ENCODE results near the gene SMAD1. TPM values are rescaled to one million over a fixed set of nuclear protein-coding genes. Genes with fewer than 3 reads are reported as not detected.

SMAD1 gene
- total RNA-seq, 1 donor from 2014 or later, result 44.3 TPM

DNA sequence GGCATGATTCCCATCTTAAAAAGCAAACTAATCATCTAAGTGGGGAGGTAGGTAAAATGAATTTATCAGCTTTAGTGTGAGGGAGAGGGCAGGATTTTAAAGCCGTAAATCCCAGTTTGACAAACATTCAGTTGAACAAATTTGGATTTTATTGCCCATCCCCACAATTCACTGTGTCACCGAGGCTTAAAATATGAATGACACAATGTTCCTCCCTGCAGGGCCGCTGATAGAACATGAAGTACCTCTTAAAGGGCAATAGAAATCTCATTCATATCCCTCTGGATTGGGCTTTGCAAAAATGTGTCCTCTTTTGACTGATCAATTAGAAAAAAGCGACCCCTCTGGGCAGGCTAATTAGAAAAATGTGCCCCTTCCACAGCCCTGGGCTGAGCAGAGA is 45.5 kb upstream of the SMAD1 start:
- peaks cover 5% of the 10 kb centered on the region for H3K9me3 Mint-ChIP-seq
- Histone ChIP-seq H3K9me3 (ENCODE audit: low read depth) (no peaks in the 10 kb centered on the region), H3F3A (ENCODE audit: low read depth) (no peaks in the 10 kb centered on the region), H3K4me3 (no peak overlapping the region), H3K79me2 (ENCODE audit: low read depth) (no peaks in the 10 kb centered on the region), H3K27me3 (no peaks in the 10 kb centered on the region), H3K4me2 (no peak overlapping the region), H3K4me1 (peaks cover 13% of the 10 kb centered on the region), H3K9ac (no peak overlapping the region), H4K20me1 (ENCODE audit: low read depth) (no peaks in the 10 kb centered on the region), H3K27ac (no peak overlapping the region), H2AFZ (replicated peaks) (peak overlapping the region; percentile 19), H3K36me3 (no peaks in the 10 kb centered on the region)
- peaks cover 2% of the 10 kb centered on the region for H3K27me3 Mint-ChIP-seq (ENCODE audit: insufficient read depth, low read depth)
- DNase-seq (ENCODE audit: low spot score), result no peak
- H3K4me3 Mint-ChIP-seq, result no peak overlapping the region
- no peak for TF ChIP-seq EZH2phosphoT487 (IDR thresholded peaks at IDR 0.05)
- TF ChIP-seq, protein P1, sequence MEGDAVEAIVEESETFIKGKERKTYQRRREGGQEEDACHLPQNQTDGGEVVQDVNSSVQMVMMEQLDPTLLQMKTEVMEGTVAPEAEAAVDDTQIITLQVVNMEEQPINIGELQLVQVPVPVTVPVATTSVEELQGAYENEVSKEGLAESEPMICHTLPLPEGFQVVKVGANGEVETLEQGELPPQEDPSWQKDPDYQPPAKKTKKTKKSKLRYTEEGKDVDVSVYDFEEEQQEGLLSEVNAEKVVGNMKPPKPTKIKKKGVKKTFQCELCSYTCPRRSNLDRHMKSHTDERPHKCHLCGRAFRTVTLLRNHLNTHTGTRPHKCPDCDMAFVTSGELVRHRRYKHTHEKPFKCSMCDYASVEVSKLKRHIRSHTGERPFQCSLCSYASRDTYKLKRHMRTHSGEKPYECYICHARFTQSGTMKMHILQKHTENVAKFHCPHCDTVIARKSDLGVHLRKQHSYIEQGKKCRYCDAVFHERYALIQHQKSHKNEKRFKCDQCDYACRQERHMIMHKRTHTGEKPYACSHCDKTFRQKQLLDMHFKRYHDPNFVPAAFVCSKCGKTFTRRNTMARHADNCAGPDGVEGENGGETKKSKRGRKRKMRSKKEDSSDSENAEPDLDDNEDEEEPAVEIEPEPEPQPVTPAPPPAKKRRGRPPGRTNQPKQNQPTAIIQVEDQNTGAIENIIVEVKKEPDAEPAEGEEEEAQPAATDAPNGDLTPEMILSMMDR (IDR thresholded peaks at IDR 0.05), result no peak
- TF ChIP-seq EZH2 (IDR thresholded peaks at IDR 0.05), result no peak
- H3K4me1 Mint-ChIP-seq, result no peaks in the 10 kb centered on the region
- H3K36me3 Mint-ChIP-seq, result no peaks in the 10 kb centered on the region
- no peak overlapping the region for H3K27ac Mint-ChIP-seq

DNA sequence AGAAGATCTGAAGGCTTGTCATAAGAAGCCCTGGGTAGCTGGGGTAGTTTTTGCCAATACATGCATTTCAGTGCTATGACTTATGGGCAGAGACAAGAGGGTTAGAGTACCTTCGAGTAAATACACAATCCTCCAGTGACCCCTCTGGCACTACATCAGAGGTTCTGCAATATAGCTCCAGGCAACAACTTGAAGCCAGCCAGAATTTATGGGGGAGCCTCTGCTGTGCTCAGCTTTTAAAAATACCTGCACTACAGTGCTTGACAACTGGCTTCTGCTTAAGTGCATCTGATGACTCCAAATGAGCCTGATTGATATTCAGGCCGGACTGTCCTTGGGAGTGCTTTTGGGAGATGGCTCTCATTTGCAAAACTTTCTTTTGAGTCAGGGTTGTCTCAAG is 44.9 kb upstream of the SMAD1 start:
- Histone ChIP-seq H4K20me1 (ENCODE audit: low read depth) (no peaks in the 10 kb centered on the region), H3K9ac (no peak overlapping the region), H3K27me3 (no peaks in the 10 kb centered on the region), H3K27ac (no peak overlapping the region), H3K4me3 (no peak overlapping the region), H2AFZ (replicated peaks) (no peak overlapping the region), H3K4me1 (peaks cover 9% of the 10 kb centered on the region), H3K36me3 (no peaks in the 10 kb centered on the region), H3K79me2 (ENCODE audit: low read depth) (no peaks in the 10 kb centered on the region), H3K9me3 (ENCODE audit: low read depth) (no peaks in the 10 kb centered on the region), H3K4me2 (no peak overlapping the region), H3F3A (ENCODE audit: low read depth) (no peaks in the 10 kb centered on the region)
- Mint-ChIP-seq H3K36me3 (no peaks in the 10 kb centered on the region), H3K4me3 (no peak overlapping the region), H3K4me1 (no peaks in the 10 kb centered on the region), H3K27me3 (ENCODE audit: insufficient read depth, low read depth) (no peaks in the 10 kb centered on the region), H3K9me3 (peaks cover 5% of the 10 kb centered on the region), H3K27ac (no peak overlapping the region)
- no peak for TF ChIP-seq EZH2phosphoT487 (IDR thresholded peaks at IDR 0.05)
- TF ChIP-seq EZH2 (IDR thresholded peaks at IDR 0.05), result no peak
- TF ChIP-seq, protein P1 (IDR thresholded peaks at IDR 0.05), result no peak
- DNase-seq (ENCODE audit: low spot score), result no peak

DNA sequence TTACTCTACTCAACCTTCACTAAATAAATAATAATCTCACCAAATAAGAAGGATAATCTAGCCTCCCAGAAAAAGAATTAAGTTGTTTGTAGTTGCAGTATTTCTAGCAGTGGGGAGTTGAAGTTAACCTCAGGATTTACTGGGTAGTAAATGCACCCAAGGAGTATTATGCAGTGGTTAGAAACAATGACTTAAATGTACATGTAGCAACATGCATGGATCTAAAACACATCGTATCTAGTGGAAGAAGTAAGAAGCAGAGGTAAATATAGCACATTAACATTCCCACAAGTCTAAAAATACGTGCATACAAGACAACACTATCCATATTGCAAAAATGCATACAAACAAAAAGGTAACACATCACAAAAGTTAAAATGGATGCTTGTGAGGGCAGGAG is 44.2 kb upstream of the SMAD1 start:
- H3K9me3 ChIP-seq (ENCODE audit: low read depth), result no peaks in the 10 kb centered on the region
- peaks cover 5% of the 10 kb centered on the region for H3K9me3 Mint-ChIP-seq

More for the DNA sequence above, 44.2 kb upstream of the SMAD1 start:
- no peak for TF ChIP-seq EZH2 (IDR thresholded peaks at IDR 0.05)
- TF ChIP-seq EZH2phosphoT487 (IDR thresholded peaks at IDR 0.05), result no peak
- TF ChIP-seq, protein P1 (IDR thresholded peaks at IDR 0.05), result no peak
- Mint-ChIP-seq H3K4me1 (no peaks in the 10 kb centered on the region), H3K4me3 (no peak overlapping the region), H3K27me3 (ENCODE audit: insufficient read depth, low read depth) (peaks cover 2% of the 10 kb centered on the region), H3K36me3 (no peaks in the 10 kb centered on the region), H3K27ac (no peak overlapping the region)
- Histone ChIP-seq H2AFZ (replicated peaks) (no peak overlapping the region), H3K79me2 (ENCODE audit: low read depth) (no peaks in the 10 kb centered on the region), H3K4me1 (peaks cover 5% of the 10 kb centered on the region), H3K4me2 (no peak overlapping the region), H3K4me3 (no peak overlapping the region), H3F3A (ENCODE audit: low read depth) (no peaks in the 10 kb centered on the region), H3K9ac (no peak overlapping the region), H3K27ac (no peak overlapping the region), H3K27me3 (no peaks in the 10 kb centered on the region), H3K36me3 (no peaks in the 10 kb centered on the region), H4K20me1 (ENCODE audit: low read depth) (no peaks in the 10 kb centered on the region)
- DNase-seq (ENCODE audit: low spot score), result no peak
